Ovary (tissue), 3 donors: Measurements from ENCODE around the gene TAF11L4.
"Not testable (repeated sequence)": the region's sequence is repeated elsewhere in the genome, so short reads cannot be mapped to it uniquely, and the experiment has no call there.

Source experiments
- CTCF ChIP-seq, 3 donors: fragments of 450-650 bp in 2 of 3; fragments of 200-600 bp in 1 of 3; IDR thresholded peaks; one replicate each; pipeline versions ENCODE4 v1.5.1 to v1.8.0; 2016 to 2022; ENCODE audit warnings: antibody characterized with exemption in 3 of 3, mild to moderate bottlenecking in 1 of 3
- EP300 ChIP-seq: sonication (generic); formaldehyde crosslinking; IDR thresholded peaks from one replicate; pipeline ENCODE4 v1.6.1; 2017; ENCODE audit warnings: antibody characterized with exemption
- POLR2A ChIP-seq: fragments of 450-650 bp; IDR thresholded peaks from one replicate; pipeline ENCODE4 v1.6.1; 2017; ENCODE audit warnings: antibody characterized with exemption, mild to moderate bottlenecking, moderate library complexity
- donor health status: DM: no; HTN: no; CAD: no.

GRCh38 chr5:17526504-17526903, 4.9 kb downstream of the TAF11L4 start:
- TF ChIP-seq CTCF (IDR thresholded peaks at IDR 0.05); EP300; POLR2A: not testable (repeated sequence)
